ENCODE measurements around the gene CAMTA1.
A peak's percentile ranks its signal among the peaks of the same experiment; 100 is the strongest.

Gene CAMTA1

GRCh38 chr1:7062346-7063061, 277.2 kb downstream of the CAMTA1 start:
- no peak overlapping the region for H3K4me3 ChIP-seq (ENCODE audit: low read depth, low read length)
- TF ChIP-seq CTCF (IDR thresholded peaks at IDR 0.05; ENCODE audit: borderline replicate concordance, insufficient read depth, low read depth, low read length), result no peak

GRCh38 chr1:7063981-7064380, 278.7 kb downstream of the CAMTA1 start:
- H3K4me3 ChIP-seq (ENCODE audit: low read depth, low read length), result no peak overlapping the region
- TF ChIP-seq CTCF (IDR thresholded peaks at IDR 0.05; ENCODE audit: borderline replicate concordance, insufficient read depth, low read depth, low read length), result no peak

DNA sequence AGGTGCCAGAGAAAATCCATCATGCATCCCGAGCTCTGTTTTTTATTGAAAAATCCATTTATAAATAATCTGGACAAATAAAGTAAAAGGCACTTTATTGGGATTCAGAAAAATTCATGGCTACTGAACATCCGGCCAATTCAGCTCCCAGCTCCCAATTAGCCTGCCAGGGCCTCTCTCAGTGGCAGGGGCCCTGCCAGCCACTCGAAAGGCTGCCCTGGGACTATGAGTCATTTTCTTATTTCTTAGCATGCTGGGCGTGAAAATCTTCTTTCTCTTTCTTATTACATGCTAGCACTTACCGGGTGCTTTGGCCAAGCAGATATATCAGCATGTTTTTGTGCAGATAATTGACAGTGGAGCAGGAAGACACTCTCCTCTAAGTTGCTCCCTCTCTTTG, 283.3 kb downstream of the CAMTA1 start:
- TF ChIP-seq CTCF (IDR thresholded peaks at IDR 0.05; ENCODE audit: borderline replicate concordance, insufficient read depth, low read depth, low read length), result no peak
- no peak overlapping the region for H3K4me3 ChIP-seq (ENCODE audit: low read depth, low read length)

DNA sequence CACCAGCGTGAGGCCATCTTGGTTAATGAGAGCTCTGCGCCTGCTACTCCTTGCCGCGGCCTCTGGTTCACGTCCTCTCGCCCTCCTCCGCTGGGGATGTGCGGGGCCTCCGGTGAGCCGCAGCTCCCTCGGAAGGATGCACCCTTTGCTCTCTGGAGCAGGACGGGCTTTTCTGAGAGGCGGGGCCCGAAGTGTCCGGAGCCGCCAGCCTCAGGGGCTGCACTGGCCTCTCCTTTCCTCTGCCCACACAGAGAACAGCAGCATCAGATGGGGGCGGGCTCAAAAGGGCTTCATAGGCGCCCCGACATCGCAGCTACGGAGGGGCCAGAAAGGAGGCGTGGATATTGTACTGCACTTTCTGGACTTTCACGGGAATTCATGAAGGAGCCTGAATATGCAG, 284.7 kb downstream of the CAMTA1 start:
- no peak overlapping the region for H3K4me3 ChIP-seq (ENCODE audit: low read depth, low read length)
- TF ChIP-seq CTCF (IDR thresholded peaks at IDR 0.05; ENCODE audit: borderline replicate concordance, insufficient read depth, low read depth, low read length), result no peak

GRCh38 chr1:7070389-7071029, 285.3 kb downstream of the CAMTA1 start:
- peak; percentile 92 for TF ChIP-seq CTCF (IDR thresholded peaks at IDR 0.05; ENCODE audit: borderline replicate concordance, insufficient read depth, low read depth, low read length)
- no peak overlapping the region for H3K4me3 ChIP-seq (ENCODE audit: low read depth, low read length)

GRCh38 chr1:7076117-7076516, 290.9 kb downstream of the CAMTA1 start:
- H3K4me3 ChIP-seq (ENCODE audit: low read depth, low read length), result no peak overlapping the region
- TF ChIP-seq CTCF (IDR thresholded peaks at IDR 0.05; ENCODE audit: borderline replicate concordance, insufficient read depth, low read depth, low read length), result no peak

DNA sequence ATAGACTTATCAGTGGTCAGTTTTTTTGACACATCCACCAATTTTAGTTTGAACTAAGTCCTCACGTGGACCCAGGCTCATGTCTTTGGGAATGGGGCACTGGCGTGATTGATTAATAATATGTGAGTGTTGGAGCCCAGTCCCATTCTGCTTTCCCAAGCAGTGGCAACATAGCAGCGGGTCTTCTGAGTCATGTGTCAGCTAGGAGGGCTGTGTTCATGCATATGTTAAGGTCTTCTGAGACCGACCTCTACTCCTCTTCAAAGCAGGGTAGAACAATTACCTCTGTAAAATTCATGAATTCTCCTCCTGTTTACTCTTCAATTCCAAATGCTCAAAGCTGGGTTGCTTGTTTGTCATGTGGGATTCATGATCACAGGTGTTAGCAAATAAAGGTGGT, 291.3 kb downstream of the CAMTA1 start:
- no peak for TF ChIP-seq CTCF (IDR thresholded peaks at IDR 0.05; ENCODE audit: borderline replicate concordance, insufficient read depth, low read depth, low read length)
- no peak overlapping the region for H3K4me3 ChIP-seq (ENCODE audit: low read depth, low read length)
